Psoas muscle (tissue), 8 donors: ENCODE measurements around the gene TCEA2. TPM values are rescaled to one million over a fixed set of nuclear protein-coding genes. Genes with fewer than 3 reads are reported as not detected.

Experiments
- ATAC-seq, 4 donors: fragments of 200-7000 bp; cut with Tn5 transposase; one replicate each; pipeline ENCODE4 v1.9.1; 2020; ENCODE audit warnings: moderate library complexity in 3 of 4, mild to moderate bottlenecking in 2 of 4
- DNase-seq, 2 donors: peaks; one replicate each; pipeline ENCODE4 v3.0.0-alpha.2; 2020
- H3K27ac ChIP-seq: fragments of 200-600 bp; one replicate; pipeline ENCODE4 v1.8.0; 2022
- H3K27me3 ChIP-seq, 3 donors: fragments of 200-600 bp in 1 of 3; one replicate each; pipeline versions ENCODE4 v1.6.1 to v1.8.0; 2013 to 2022; ENCODE audit warnings: low read length in 2 of 3, mild to moderate bottlenecking in 2 of 3, moderate library complexity in 1 of 3; ENCODE audit not compliant: insufficient read depth in 3 of 3
- H3K36me3 ChIP-seq, 2 donors: fragments of 200-600 bp in 1 of 2; one replicate each; pipeline versions ENCODE4 v1.6.1 to v1.8.0; 2013 to 2022; ENCODE audit warnings: low read depth in 1 of 2, mild to moderate bottlenecking in 1 of 2, moderate library complexity in 1 of 2; ENCODE audit not compliant: insufficient read depth in 1 of 2
- H3K4me1 ChIP-seq: fragments of 200-600 bp; one replicate; pipeline ENCODE4 v1.8.0; 2022
- H3K4me3 ChIP-seq: fragments of 200-600 bp; one replicate; pipeline ENCODE4 v1.8.0; 2022; ENCODE audit warnings: mild to moderate bottlenecking
- H3K9me3 ChIP-seq: fragments of 200-600 bp; one replicate; pipeline ENCODE4 v1.8.0; 2022
- WGBS, 3 donors: extraction: QIAGEN DNeasy Blood & Tissue Kit; methylation state at CpG; one replicate each; pipeline versions ENCODE4 v1.1.6 to v1.1.7; 2013; 5-methylcytosine and 5-hydroxymethylcytosine counted together
- intact Hi-C, 2 donors: fragments of 100-400 bp; cut with DNase I; formaldehyde crosslinking; loops; one replicate each; pipeline versions ENCODE4 v1.11.0 to v1.14.2; 2022
- long read RNA-seq, 2 donors: library from polyadenylated mRNA; unstranded; transcript quantifications; one replicate each; pipeline ENCODE4 v2.0.0, GENCODE V29; 2021
- polyA plus RNA-seq, 3 donors: library from polyadenylated mRNA; stranded (reverse); fragments of 200-250 nt; gene quantifications; one replicate each; pipeline ENCODE4 v1.2.3, GENCODE V29; 2013
- total RNA-seq, 4 donors: library from RNA; stranded (reverse); fragmentation: NEBNext Ultra II Directional in 2 of 4; extraction: Animal tissue kit (Norgen Biotek cat#: 25700) in 2 of 4; gene quantifications; one replicate each; pipeline versions ENCODE4 v1.2.1 to v1.2.4, GENCODE V29; 2021 to 2023
- TF ChIP-seq, protein P1 (sequence below): fragments of 200-600 bp; IDR thresholded peaks from one replicate; pipeline ENCODE4 v1.8.0; 2022; ENCODE audit warnings: antibody characterized with exemption
- donor health status: healthy with polysubstance abuse.
- donor health status: DM: no; HTN: no; CAD: no; lungs with moderate emphysema.
- donor health status: Bipolar disorder and iron deficiency.
- donor health status: healthy.
- donor health status: DM: yes; HTN: yes; CAD: no.
- donor health status: DM: no; HTN: no; CAD: no.
- donor health status: DM: no; HTN: no; CAD: no.
- donor health status: DM: yes; HTN: yes; CAD: no.

The TCEA2 gene
- total RNA-seq, result 10 to 100 TPM; 30.2 to 43.4 (median 37.6) TPM
- 10 to 100 TPM; 15.1 to 24.9 (median 15.6) TPM for polyA plus RNA-seq
- long read RNA-seq, donor 1, transcript TCEA2-202 (10 exons, 1,235 nt), result major isoform, 26 of 36 reads
- long read RNA-seq, donor 1, partial matches to known transcripts, result 0 of 36 reads
- long read RNA-seq, donor 1, other reads (novel, unspliced or antisense), result 9 of 36 reads
- long read RNA-seq, donor 2, transcript TCEA2-202 (10 exons, 1,235 nt), result major isoform, 14 of 47 reads
- long read RNA-seq, donor 2, partial matches to known transcripts, result 1 of 47 reads
- long read RNA-seq, donor 2, other reads (novel, unspliced or antisense), result 32 of 47 reads

DNA sequence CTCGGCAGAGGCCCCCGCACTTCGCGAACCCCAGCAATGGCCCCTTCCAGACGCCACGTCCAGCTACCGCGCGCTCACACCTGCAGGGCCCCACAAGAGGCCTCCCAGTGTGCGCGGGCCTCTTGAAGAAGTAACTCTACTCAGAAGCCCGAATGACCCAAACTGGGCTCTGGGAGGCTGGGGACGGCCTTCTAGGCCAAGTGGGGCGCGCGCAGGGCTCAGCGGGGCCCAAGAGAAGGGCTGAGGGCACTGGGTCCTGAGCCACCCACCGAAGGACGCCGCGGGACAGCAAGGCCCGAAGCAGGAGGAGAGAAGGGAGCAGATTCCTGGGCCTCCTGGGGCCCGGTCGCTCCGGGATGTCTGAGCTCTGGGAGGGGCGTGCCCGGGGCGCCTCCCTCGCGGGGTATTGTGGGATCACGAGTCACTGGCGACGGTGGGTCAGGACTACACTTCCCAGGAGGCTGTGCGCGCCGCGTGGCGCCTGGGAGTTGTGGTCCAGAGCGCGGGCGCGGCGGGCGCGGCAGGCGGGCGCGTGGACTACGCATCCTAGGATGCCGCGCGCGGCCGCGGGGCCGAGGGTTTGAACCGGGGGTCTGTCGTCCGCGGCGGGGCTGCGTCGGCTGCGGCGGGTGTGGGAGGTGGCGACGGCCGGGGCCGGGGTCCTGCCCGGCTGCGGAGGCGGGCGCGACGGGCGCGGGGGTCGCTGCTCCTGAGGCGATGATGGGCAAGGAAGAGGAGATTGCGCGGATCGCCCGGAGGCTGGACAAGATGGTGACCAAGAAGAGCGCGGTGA is at the start of gene TCEA2:
TCEA2 (plus strand) TSS at position 603 of the 793 bp plus-strand sequence; CDS start at position 718, 115 bp downstream.
- intact Hi-C loops, result no loop called here
- H3K4me3 ChIP-seq, result peak within 1 kb of the TSS; percentile 97
- no peaks in the 10 kb centered on the region for H3K36me3 ChIP-seq
- WGBS, 3 donors, result 5 to 12% (median 5%) methylated on average over 41 to 85 of the region's 85 CpGs
- DNase-seq (peak; percentile 98), ATAC-seq (peak; percentile 96 to 98 (median 98))
- H3K9me3 ChIP-seq, result no peaks in the 10 kb centered on the region
- H3K27me3 ChIP-seq, result no peaks in the 10 kb centered on the region
- TF ChIP-seq, protein P1, sequence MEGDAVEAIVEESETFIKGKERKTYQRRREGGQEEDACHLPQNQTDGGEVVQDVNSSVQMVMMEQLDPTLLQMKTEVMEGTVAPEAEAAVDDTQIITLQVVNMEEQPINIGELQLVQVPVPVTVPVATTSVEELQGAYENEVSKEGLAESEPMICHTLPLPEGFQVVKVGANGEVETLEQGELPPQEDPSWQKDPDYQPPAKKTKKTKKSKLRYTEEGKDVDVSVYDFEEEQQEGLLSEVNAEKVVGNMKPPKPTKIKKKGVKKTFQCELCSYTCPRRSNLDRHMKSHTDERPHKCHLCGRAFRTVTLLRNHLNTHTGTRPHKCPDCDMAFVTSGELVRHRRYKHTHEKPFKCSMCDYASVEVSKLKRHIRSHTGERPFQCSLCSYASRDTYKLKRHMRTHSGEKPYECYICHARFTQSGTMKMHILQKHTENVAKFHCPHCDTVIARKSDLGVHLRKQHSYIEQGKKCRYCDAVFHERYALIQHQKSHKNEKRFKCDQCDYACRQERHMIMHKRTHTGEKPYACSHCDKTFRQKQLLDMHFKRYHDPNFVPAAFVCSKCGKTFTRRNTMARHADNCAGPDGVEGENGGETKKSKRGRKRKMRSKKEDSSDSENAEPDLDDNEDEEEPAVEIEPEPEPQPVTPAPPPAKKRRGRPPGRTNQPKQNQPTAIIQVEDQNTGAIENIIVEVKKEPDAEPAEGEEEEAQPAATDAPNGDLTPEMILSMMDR, result no peak
- H3K4me1 ChIP-seq, result peaks cover 9% of the 10 kb centered on the region
- H3K27ac ChIP-seq, result peak within 1 kb of the TSS; percentile 80

DNA sequence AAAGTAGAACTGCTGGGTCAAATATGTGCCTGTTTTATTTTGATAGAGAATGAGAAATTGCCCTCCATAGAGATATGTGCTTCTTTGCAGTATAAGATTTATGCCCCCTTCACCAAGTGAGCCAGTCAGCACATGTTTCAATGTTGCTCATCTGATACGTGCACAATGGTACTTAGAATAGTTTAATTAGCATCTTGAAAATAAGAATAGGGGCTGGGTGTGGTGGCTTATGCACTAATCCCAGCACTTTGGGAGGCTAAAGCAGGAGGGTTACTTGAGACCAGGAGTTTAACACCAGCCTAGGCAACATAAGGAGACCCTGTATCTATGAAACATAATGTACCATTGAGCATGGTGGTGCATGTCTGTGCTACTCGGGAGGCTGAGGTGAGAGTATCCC is 47.4 kb upstream of the TCEA2 start:
- 78 to 86% (median 85%) methylated on average over 2 of the region's 2 CpGs for WGBS, 3 donors
- no peak for ATAC-seq
- H3K4me1 ChIP-seq, result no peaks in the 10 kb centered on the region
- TF ChIP-seq, protein P1, result no peak
- H3K4me3 ChIP-seq, result no peak overlapping the region
- no peaks in the 10 kb centered on the region for H3K9me3 ChIP-seq
- H3K27me3 ChIP-seq, result no peaks in the 10 kb centered on the region
- no peak overlapping the region for H3K27ac ChIP-seq
- intact Hi-C loops, result no loop called here
- no peak for DNase-seq
- peaks cover 7 to 89% of the 10 kb centered on the region in 2 donors for H3K36me3 ChIP-seq

- Histone ChIP-seq H3K36me3 (peaks cover 0 to 92% of the 10 kb centered on the region in 2 donors), H3K4me3 (no peak overlapping the region), H3K9me3 (no peaks in the 10 kb centered on the region), H3K27ac (no peak overlapping the region), H3K4me1 (no peaks in the 10 kb centered on the region), H3K27me3 (no peaks in the 10 kb centered on the region)
- DNase-seq (no peak), ATAC-seq (no peak)
- WGBS, 3 donors, result 94 to 96% (median 94%) methylated on average over 36 of the region's 36 CpGs
- intact Hi-C loops, result no loop called here
- TF ChIP-seq, protein P1, result no peak
Measured at GRCh38 chr20:64021124-64021975, 41.6 kb upstream of the TCEA2 start.

DNA sequence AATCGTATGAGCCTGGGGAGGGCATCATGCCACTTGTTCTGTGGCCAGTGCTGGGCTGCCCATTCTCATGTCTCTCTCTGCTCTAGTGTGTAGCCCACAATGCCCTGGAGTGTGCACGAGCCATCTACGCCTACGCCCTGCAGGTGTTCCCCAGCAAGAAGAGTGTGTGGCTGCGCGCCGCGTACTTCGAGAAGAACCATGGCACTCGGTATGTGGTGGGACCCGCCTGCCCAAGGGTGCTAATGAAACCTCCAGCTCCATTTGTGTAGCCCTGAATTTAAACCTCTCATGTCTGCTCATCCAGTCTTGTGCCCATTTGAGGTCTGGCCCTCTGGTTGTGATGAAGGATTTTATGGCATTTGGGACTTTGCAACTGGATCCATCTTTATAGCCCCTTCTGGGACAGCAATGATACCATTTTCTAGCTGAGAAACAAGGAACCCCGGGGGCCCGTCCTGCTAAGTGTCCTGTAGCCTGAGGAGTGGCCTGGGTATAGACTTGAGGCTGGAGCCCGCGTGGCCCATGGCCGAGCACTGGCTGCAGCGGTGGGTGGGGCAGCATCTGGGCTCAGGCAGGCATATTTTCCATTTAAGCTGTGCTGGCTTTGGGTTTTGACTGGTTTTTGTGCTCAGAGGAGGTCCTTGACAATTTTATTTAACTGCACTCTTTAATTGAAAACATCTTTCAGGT is 40.2 kb upstream of the TCEA2 start:
- intact Hi-C loops, result no loop called here
- no peak for ATAC-seq
- DNase-seq, result no peak
- Histone ChIP-seq H3K27ac (no peak overlapping the region), H3K36me3 (peaks cover 0 to 92% of the 10 kb centered on the region in 2 donors), H3K9me3 (no peaks in the 10 kb centered on the region), H3K4me3 (no peak overlapping the region), H3K4me1 (no peaks in the 10 kb centered on the region), H3K27me3 (no peaks in the 10 kb centered on the region)
- WGBS, 3 donors, result 93 to 96% (median 95%) methylated on average over 17 of the region's 17 CpGs
- TF ChIP-seq, protein P1, result no peak
